Endothelial cell of umbilical vein (primary cell): ENCODE measurements around the gene CRNN. TPM values are rescaled to one million over a fixed set of nuclear protein-coding genes. Genes with fewer than 3 reads are reported as not detected.

Experiments
- BruUV-seq: library from RNA; stranded (reverse); fragments of 400-500 nt; replicated peaks from 2 replicates; lab custom pipeline; 2021; lab: Mats Ljungman, UMichigan
- CTCF ChIA-PET: fragments of 300-600, 350-600 bp; sonication (Branson Sonifier 250); formaldehyde crosslinking; loops from one replicate; lab custom pipeline; 2021; ENCODE audit warnings: antibody characterized with exemption, inconsistent platforms; lab: Charles Lee
- POLR2A ChIA-PET: fragments of 300-600, 350-600 bp; sonication (Branson Sonifier 250); formaldehyde crosslinking; loops from one replicate; lab custom pipeline; 2021; ENCODE audit warnings: antibody characterized with exemption, inconsistent platforms; lab: Charles Lee
- DNase-seq: peaks from one replicate; pipeline ENCODE4 v3.0.0-alpha.2; 2011; ENCODE audit warnings: low read depth, low spot score
- FAIRE-seq: peaks from 2 replicates; lab custom pipeline; 2011; peaks lifted over from hg19 to GRCh38; lab: Jason Lieb, UNC
- H2AFZ ChIP-seq: 2 replicates; pipeline ENCODE4 v1.6.0; 2012; ENCODE audit warnings: low read depth, low read length, control low read depth, inconsistent platforms
- H3K27ac ChIP-seq: 2 replicates; pipeline ENCODE4 v1.5.1; 2011; ENCODE audit warnings: low read depth, mild to moderate bottlenecking, control low read depth, low read length, moderate library complexity; ENCODE audit not compliant: insufficient read depth
- H3K27me3 ChIP-seq, 2 experiments: 2 replicates each; pipeline versions ENCODE4 v1.6.0 to v1.6.1; 2011; ENCODE audit warnings: low read length in 2 of 2, mixed read lengths in 1 of 2; ENCODE audit not compliant: control insufficient read depth in 2 of 2, insufficient read depth in 2 of 2
- H3K36me3 ChIP-seq, 2 experiments: 2 replicates in 1 of 2; 3 replicates in 1 of 2; pipeline ENCODE4 v1.5.1; 2011; ENCODE audit warnings: low read length in 2 of 2, mild to moderate bottlenecking in 1 of 2, moderate library complexity in 1 of 2; ENCODE audit not compliant: control insufficient read depth in 2 of 2, insufficient read depth in 2 of 2; ENCODE audit errors: extremely low read depth in 1 of 2
- H3K4me1 ChIP-seq: 3 replicates; pipeline ENCODE4 v1.5.1; 2011; ENCODE audit warnings: mild to moderate bottlenecking, low read length; ENCODE audit not compliant: control insufficient read depth, insufficient read depth; ENCODE audit errors: extremely low read depth
- H3K4me2 ChIP-seq: 2 replicates; pipeline ENCODE4 v1.6.1; 2011; ENCODE audit warnings: low read length, control low read depth, mixed read lengths; ENCODE audit not compliant: insufficient read depth
- H3K4me3 ChIP-seq, 3 experiments: fragments of 200-600 bp in 1 of 3; sonication (generic), shearing (Covaris generic) in 1 of 3; replicated peaks in 1 of 3; 2 replicates each; pipeline ENCODE4 v1.5.1; 2011 to 2016; ENCODE audit warnings: control low read depth in 3 of 3, low read length in 3 of 3, mild to moderate bottlenecking in 2 of 3, inconsistent platforms in 1 of 3, low read depth in 1 of 3, moderate library complexity in 1 of 3; ENCODE audit not compliant: insufficient read depth in 1 of 3
- H3K79me2 ChIP-seq: 2 replicates; pipeline ENCODE4 v1.6.0; 2012; ENCODE audit warnings: low read length, inconsistent platforms; ENCODE audit not compliant: control insufficient read depth, insufficient read depth
- H3K9ac ChIP-seq: replicated peaks from 2 replicates; pipeline ENCODE3; 2011; ENCODE audit warnings: low read length, control low read depth; ENCODE audit not compliant: insufficient read depth; ENCODE audit errors: extremely low read depth
- H3K9me1 ChIP-seq: replicated peaks from 3 replicates; pipeline ENCODE4 v1.6.0; 2011; ENCODE audit warnings: mild to moderate bottlenecking, low read length; ENCODE audit not compliant: control insufficient read depth, insufficient read depth; ENCODE audit errors: extremely low read depth
- H3K9me3 ChIP-seq: replicated peaks from 2 replicates; pipeline ENCODE4 v1.5.1; 2012; ENCODE audit warnings: low read length, inconsistent platforms; ENCODE audit not compliant: control insufficient read depth, insufficient read depth
- H4K20me1 ChIP-seq: replicated peaks from 2 replicates; pipeline ENCODE3; 2011; ENCODE audit warnings: mild to moderate bottlenecking, low read length; ENCODE audit not compliant: control insufficient read depth, insufficient read depth; ENCODE audit errors: extremely low read depth
- CTCF ChIP-seq, 2 donors: IDR thresholded peaks; 1 replicate in 1 of 2; 2 replicates in 1 of 2; pipeline ENCODE4 v1.5.1; 2011; ENCODE audit warnings: low read length in 2 of 2, mild to moderate bottlenecking in 2 of 2, moderate library complexity in 2 of 2, control low read depth in 1 of 2, inconsistent platforms in 1 of 2, low read depth in 1 of 2; ENCODE audit not compliant: insufficient read depth in 1 of 2; ENCODE audit errors: extremely low read depth in 1 of 2
- EZH2 ChIP-seq: IDR thresholded peaks from 2 replicates; pipeline ENCODE4 v1.6.1; 2012; ENCODE audit warnings: borderline replicate concordance, low read depth, mild to moderate bottlenecking, moderate library complexity, low read length, inconsistent platforms; ENCODE audit not compliant: severe bottlenecking
- FOS ChIP-seq: IDR thresholded peaks from 2 replicates; pipeline ENCODE4 v1.6.1; 2011; ENCODE audit warnings: mild to moderate bottlenecking, low read length, moderate library complexity, borderline replicate concordance; ENCODE audit not compliant: insufficient read depth
- GATA2 ChIP-seq: IDR thresholded peaks from 2 replicates; pipeline ENCODE4 v1.7.0; 2011; ENCODE audit warnings: low read depth, mild to moderate bottlenecking, moderate library complexity, mixed read lengths, low read length; ENCODE audit not compliant: insufficient read length, insufficient read depth
- JUN ChIP-seq: IDR thresholded peaks from 2 replicates; pipeline ENCODE4 v1.6.1; 2011; ENCODE audit warnings: borderline replicate concordance, low read depth; ENCODE audit not compliant: insufficient read length, insufficient read depth
- MAX ChIP-seq: IDR thresholded peaks from 2 replicates; pipeline ENCODE4 v1.6.1; 2011; ENCODE audit not compliant: insufficient read depth, insufficient read length
- MYC ChIP-seq: IDR thresholded peaks from one replicate; pipeline ENCODE4 v1.6.1; 2011; ENCODE audit warnings: mild to moderate bottlenecking, low read depth, low read length
- POLR2A ChIP-seq: IDR thresholded peaks from 2 replicates; pipeline ENCODE4 v1.6.1; 2012; ENCODE audit warnings: low read depth, mild to moderate bottlenecking, control low read depth, low read length
- POLR2AphosphoS5 ChIP-seq: IDR thresholded peaks from 2 replicates; pipeline ENCODE4 v1.6.1; 2012; ENCODE audit warnings: low read depth, mild to moderate bottlenecking, control low read depth, low read length, moderate library complexity; ENCODE audit not compliant: insufficient read depth
- dilution Hi-C: fragments of 300-500 bp; cut with MboI; formaldehyde crosslinking; loops from one replicate; pipeline ENCODE4 v1.15.0; 2019; ENCODE audit warnings: low sequenced_read_pairs; ENCODE audit not compliant: extremely low pct_ligation_motif_present
- intact Hi-C: fragments of 100-400 bp; cut with micrococcal nuclease; formaldehyde crosslinking; loops from one replicate; pipeline ENCODE4 v1.10.0; 2022
- polyA plus RNA-seq, 4 experiments: library from polyadenylated mRNA; depleted of rRNA in 3 of 4; stranded (reverse) in 3 of 4; unstranded in 1 of 4; fragments of >200 nt; gene quantifications; 2 replicates each; pipeline versions ENCODE4 v1.2.1 to v1.2.3, GENCODE V29; 2011 to 2012; ENCODE audit warnings: missing spikeins in 1 of 4
- total RNA-seq: library from RNA; stranded (reverse); gene quantifications from 2 replicates; pipeline ENCODE4 v1.2.3, GENCODE V29; 2021

Gene CRNN
- total and polyA plus RNA-seq, 2 donors (not counting 3 experiments of a cell fraction or from before 2014, with no cell fraction given): not detected

GRCh38 chr1:152415454-152416227, 1.6 kb upstream of the CRNN start:
- H3K4me1 ChIP-seq: no peaks in the 10 kb centered on the region
- no peaks in the 10 kb centered on the region for H4K20me1 ChIP-seq
- H3K36me3 ChIP-seq: no peaks in the 10 kb centered on the region
- ChIA-PET POLR2A (no interaction called here), CTCF (interaction anchor here (1.5 to 2.0 kb wide), 2 partner anchors 16 to 43 kb away, joined by 5 read pairs; no protein-coding TSS in a partner anchor)
- BruUV-seq: no TSS peak
- intact Hi-C loops (no loop called here), dilution Hi-C loops (no loop called here)
- H3K27ac ChIP-seq: no peak overlapping the region
- no peak for TF ChIP-seq GATA2
- no peak for TF ChIP-seq MYC
- TF ChIP-seq POLR2AphosphoS5: no peak
- no peak for TF ChIP-seq CTCF (IDR thresholded peaks at IDR 0.05; ENCODE audit: extremely low read depth in 1 of 2, insufficient read depth in 1 of 2, low read depth in 1 of 2, low read length in 2 of 2)
- no peak for TF ChIP-seq JUN
- TF ChIP-seq EZH2: no peak
- TF ChIP-seq MAX: no peak
- no peak for TF ChIP-seq POLR2A
- TF ChIP-seq FOS: no peak
- no peaks in the 10 kb centered on the region for H3K9me1 ChIP-seq
- H3K4me3 ChIP-seq: no peak overlapping the region
- FAIRE-seq: no peak
- H3K27me3 ChIP-seq: no peaks in the 10 kb centered on the region
- no peaks in the 10 kb centered on the region for H3K79me2 ChIP-seq
- no peak for DNase-seq
- H3K9me3 ChIP-seq: no peaks in the 10 kb centered on the region
- H3K4me2 ChIP-seq: no peak overlapping the region
- no peak overlapping the region for H3K9ac ChIP-seq
- no peak overlapping the region for H2AFZ ChIP-seq
